DND-41 (cell line): ENCODE data around the gene GNG12.

Source experiments
- ATAC-seq: fragments of 200-7000 bp; cut with Tn5 transposase; 3 replicates; pipeline ENCODE4 v1.9.1; 2021; ENCODE audit warnings: low read depth; ENCODE audit not compliant: insufficient read depth
- DNase-seq: peaks from one replicate; pipeline ENCODE4 v3.0.0-alpha.2; 2020
- H2AFZ ChIP-seq: 2 replicates; pipeline ENCODE4 v1.6.0; 2012; ENCODE audit warnings: low read depth, low read length
- H3K27ac ChIP-seq: 2 replicates; pipeline ENCODE4 v1.5.1; 2012; ENCODE audit warnings: low read length, inconsistent platforms
- H3K27me3 ChIP-seq: fragments of 200-600 bp; sonication (generic); 2 replicates; pipeline ENCODE4 v1.6.0; 2012; ENCODE audit warnings: low read length, mild to moderate bottlenecking, inconsistent platforms; ENCODE audit not compliant: insufficient read depth, poor library complexity
- H3K36me3 ChIP-seq: 2 replicates; pipeline ENCODE4 v1.5.1; 2012; ENCODE audit warnings: low read length, inconsistent platforms; ENCODE audit not compliant: insufficient read depth
- H3K4me1 ChIP-seq: 2 replicates; pipeline ENCODE4 v1.5.1; 2012; ENCODE audit warnings: mild to moderate bottlenecking, low read length; ENCODE audit not compliant: insufficient read depth
- H3K4me2 ChIP-seq: 2 replicates; pipeline ENCODE4 v1.6.0; 2012; ENCODE audit warnings: mild to moderate bottlenecking, moderate library complexity, low read length, inconsistent platforms; ENCODE audit not compliant: insufficient read depth
- H3K4me3 ChIP-seq, 2 experiments: fragments of 200-600 bp in 1 of 2; shearing (Covaris generic) in 1 of 2; 2 replicates each; pipeline ENCODE4 v1.5.1; 2012 to 2016; ENCODE audit warnings: inconsistent platforms in 2 of 2, low read length in 2 of 2, mild to moderate bottlenecking in 2 of 2, low read depth in 1 of 2, moderate library complexity in 1 of 2
- H3K79me2 ChIP-seq: 2 replicates; pipeline ENCODE4 v1.6.0; 2012; ENCODE audit warnings: low read length, inconsistent platforms; ENCODE audit not compliant: insufficient read depth
- H3K9ac ChIP-seq: 2 replicates; pipeline ENCODE4 v1.6.0; 2012; ENCODE audit warnings: low read depth, mild to moderate bottlenecking, inconsistent platforms, low read length, moderate library complexity
- H3K9me3 ChIP-seq: 2 replicates; pipeline ENCODE4 v1.5.1; 2012; ENCODE audit warnings: low read length, moderate library complexity, mild to moderate bottlenecking, inconsistent platforms; ENCODE audit not compliant: insufficient read depth, severe bottlenecking
- H4K20me1 ChIP-seq: 2 replicates; pipeline ENCODE4 v1.6.0; 2012; ENCODE audit warnings: low read length; ENCODE audit not compliant: insufficient read depth
- EZH2 ChIP-seq: IDR thresholded peaks from 3 replicates; pipeline ENCODE4 v1.6.1; 2012; ENCODE audit warnings: borderline replicate concordance, low read depth, mild to moderate bottlenecking, moderate library complexity, low read length, inconsistent platforms; ENCODE audit not compliant: severe bottlenecking
- TF ChIP-seq, protein P1 (sequence below): IDR thresholded peaks from 2 replicates; pipeline ENCODE4 v1.5.1; 2012; ENCODE audit warnings: borderline replicate concordance, low read length, moderate library complexity, mild to moderate bottlenecking; ENCODE audit not compliant: poor library complexity, severe bottlenecking; ENCODE audit errors: extremely low read depth

Gene GNG12

DNA sequence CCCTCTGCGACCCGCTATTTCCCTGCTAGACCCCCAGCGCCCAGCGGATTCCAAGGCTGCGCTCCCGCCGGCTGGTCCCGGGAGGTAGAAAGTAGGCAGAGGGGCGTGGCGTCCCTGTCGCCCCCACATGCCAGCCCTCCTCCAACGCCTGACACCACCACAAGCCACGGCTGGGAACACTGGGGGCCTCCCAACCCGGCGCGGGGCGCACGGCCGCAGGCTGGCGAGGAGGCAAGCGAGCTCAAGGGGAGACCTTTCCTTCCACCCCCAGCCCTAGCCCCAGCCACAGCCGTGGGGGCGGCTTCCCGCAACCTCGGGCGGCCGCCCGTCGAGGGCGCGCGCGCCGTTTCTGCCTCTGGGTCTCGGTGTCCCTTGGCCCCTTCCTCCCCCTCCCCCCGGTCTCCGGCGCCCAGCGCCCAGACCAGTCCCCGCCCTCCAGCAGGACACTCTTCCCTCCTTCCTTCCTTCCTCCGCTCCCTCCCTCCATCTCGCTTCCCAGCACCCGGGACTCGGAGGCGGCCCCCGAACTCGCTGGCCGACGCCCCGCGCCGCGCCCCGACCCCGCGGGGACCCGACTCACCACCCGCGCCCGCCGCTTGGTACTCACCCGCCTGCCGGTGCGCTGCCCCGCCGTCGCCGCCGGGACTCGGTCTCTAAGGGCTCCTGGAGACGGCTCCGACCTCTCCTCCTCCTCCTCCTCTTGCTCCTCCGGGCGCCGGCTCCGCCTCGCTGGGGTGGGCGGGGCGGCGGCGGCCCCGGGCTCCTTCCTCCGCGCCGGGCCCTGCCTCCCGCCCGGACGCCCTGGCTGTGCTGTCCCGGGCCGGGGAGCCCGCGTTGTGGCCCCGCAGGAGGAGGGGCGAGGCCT lies at the start of gene GNG12:
GNG12 (minus strand) TSS at position 731 of the 865 bp plus-strand sequence. CDS start 125,781 bp downstream, outside the sequence.
- no peak for TF ChIP-seq EZH2
- TF ChIP-seq, protein P1, sequence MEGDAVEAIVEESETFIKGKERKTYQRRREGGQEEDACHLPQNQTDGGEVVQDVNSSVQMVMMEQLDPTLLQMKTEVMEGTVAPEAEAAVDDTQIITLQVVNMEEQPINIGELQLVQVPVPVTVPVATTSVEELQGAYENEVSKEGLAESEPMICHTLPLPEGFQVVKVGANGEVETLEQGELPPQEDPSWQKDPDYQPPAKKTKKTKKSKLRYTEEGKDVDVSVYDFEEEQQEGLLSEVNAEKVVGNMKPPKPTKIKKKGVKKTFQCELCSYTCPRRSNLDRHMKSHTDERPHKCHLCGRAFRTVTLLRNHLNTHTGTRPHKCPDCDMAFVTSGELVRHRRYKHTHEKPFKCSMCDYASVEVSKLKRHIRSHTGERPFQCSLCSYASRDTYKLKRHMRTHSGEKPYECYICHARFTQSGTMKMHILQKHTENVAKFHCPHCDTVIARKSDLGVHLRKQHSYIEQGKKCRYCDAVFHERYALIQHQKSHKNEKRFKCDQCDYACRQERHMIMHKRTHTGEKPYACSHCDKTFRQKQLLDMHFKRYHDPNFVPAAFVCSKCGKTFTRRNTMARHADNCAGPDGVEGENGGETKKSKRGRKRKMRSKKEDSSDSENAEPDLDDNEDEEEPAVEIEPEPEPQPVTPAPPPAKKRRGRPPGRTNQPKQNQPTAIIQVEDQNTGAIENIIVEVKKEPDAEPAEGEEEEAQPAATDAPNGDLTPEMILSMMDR = no peak
- peak; percentile 23 for DNase-seq
- Histone ChIP-seq H3K27ac (no peak within 1 kb of the TSS), H3K36me3 (no peaks in the 10 kb centered on the region), H3K4me1 (peaks cover 3% of the 10 kb centered on the region; the same call in 1 of the 2 replicates), H3K27me3 (peaks cover 61% of the 10 kb centered on the region), H3K4me3 (peak within 1 kb of the TSS in 1 of 2 experiments; percentile 30; a peak in 1 of 4 replicates), H2AFZ (no peak within 1 kb of the TSS), H4K20me1 (peaks cover 4% of the 10 kb centered on the region; the same call in 1 of the 2 replicates), H3K9ac (no peak within 1 kb of the TSS), H3K9me3 (no peaks in the 10 kb centered on the region), H3K79me2 (no peaks in the 10 kb centered on the region), H3K4me2 (peak within 1 kb of the TSS; percentile 48)
- peak; percentile 75 for ATAC-seq

DNA sequence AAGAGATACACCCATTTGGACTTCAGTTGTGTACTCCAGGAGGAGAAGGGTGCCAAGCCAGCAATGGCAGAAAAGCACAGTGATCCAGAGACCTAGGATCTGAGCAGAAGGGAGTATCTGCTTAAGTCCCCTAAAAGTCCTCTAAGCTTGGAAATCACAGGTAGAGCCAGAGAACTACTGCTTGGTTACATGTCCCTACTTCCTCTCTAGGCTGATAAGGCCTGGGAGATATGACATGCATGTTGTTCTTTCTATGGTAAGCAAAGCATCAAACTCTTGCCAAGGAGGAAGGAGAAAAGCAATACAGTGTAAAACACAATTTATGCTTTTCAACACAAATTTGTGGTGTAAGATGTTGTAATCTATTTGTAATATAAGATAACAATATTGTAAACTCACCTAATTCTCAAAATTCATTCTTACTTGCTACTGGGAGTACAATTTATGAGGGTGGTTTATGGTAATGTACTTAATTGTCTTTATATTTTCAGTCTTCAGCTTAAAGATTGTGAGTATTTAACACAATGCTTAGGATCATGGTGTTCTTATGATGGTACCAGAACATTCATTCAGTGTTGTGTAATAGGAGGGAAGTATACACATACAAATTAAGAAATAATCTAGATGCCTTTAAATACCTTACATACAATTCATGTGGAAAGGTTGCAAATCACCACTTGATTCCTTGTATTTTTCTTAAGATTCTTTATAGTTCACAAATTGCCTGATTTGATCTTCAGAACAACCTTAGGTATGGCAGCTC lies 49.1 kb upstream of the GNG12 start:
- ATAC-seq = no peak
- no peak overlapping the region for H3K4me2 ChIP-seq
- H3K9ac ChIP-seq = no peak overlapping the region
- H3K4me3 ChIP-seq = no peak overlapping the region
- H3K9me3 ChIP-seq = no peaks in the 10 kb centered on the region
- no peaks in the 10 kb centered on the region for H3K79me2 ChIP-seq
- H3K4me1 ChIP-seq = no peaks in the 10 kb centered on the region
- no peak for DNase-seq
- H3K27me3 ChIP-seq = no peaks in the 10 kb centered on the region
- no peaks in the 10 kb centered on the region for H4K20me1 ChIP-seq
- no peak overlapping the region for H3K27ac ChIP-seq
- no peak overlapping the region for H2AFZ ChIP-seq
- no peaks in the 10 kb centered on the region for H3K36me3 ChIP-seq
- TF ChIP-seq EZH2 = no peak
- TF ChIP-seq, protein P1 = no peak

DNA sequence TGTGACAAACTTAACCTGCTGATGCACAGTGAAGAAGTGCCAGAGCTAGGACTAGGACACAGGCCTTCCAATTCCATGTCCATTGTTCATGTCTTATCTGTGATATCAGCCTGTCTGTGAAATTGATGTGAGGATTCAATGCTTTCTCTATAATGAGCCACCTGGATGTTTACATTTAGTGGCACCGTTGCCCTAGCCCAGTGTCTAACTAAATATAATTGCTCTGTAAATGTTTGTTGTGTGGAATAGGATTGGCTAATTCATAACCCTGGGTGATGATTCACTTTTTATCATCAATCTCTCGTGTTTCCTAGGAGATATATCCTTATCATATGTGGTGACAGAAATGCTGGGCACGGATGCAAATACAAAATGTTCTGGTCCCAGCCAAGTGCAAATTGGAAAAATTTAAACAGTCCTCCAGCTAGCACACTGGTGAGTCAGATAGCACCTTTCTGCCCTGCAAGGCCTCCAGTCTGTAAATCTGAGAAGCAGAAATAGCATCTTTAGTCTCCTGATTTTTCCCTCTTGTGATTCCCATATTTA lies 46.9 kb upstream of the GNG12 start:
- no peak overlapping the region for H3K27ac ChIP-seq
- TF ChIP-seq EZH2 = no peak
- TF ChIP-seq, protein P1 = no peak
- no peaks in the 10 kb centered on the region for H3K4me1 ChIP-seq
- no peaks in the 10 kb centered on the region for H3K79me2 ChIP-seq
- H4K20me1 ChIP-seq = no peaks in the 10 kb centered on the region
- no peak overlapping the region for H3K4me2 ChIP-seq
- H3K9ac ChIP-seq = no peak overlapping the region
- H3K36me3 ChIP-seq = no peaks in the 10 kb centered on the region
- H3K9me3 ChIP-seq = no peaks in the 10 kb centered on the region
- H3K27me3 ChIP-seq = no peaks in the 10 kb centered on the region
- DNase-seq (no peak), ATAC-seq (no peak)
- H3K4me3 ChIP-seq = no peak overlapping the region
- no peak overlapping the region for H2AFZ ChIP-seq
